ENCODE data around the gene RAPH1.

RAPH1 gene

DNA sequence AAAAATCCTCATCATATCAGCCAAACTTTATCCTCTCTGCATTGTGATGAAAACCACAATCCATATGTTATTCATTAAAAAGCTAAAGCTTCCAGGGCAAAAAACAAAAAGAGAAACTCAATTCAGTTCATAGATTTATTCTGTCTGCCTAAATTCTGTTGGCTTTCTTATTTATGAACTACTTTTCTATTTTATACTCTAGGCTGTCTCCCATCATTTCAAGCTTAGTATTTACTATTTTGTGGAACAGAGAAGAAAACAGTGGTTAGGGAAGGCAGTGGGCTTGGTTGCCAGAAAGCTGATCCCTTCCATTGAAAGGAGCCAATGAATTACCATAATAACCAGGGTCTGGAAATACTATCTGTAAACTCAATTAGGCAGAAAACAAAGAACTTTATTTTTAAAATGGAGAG is 71.8 kb downstream of the RAPH1 start:
- H3K9me3 ChIP-seq: no peaks in the 10 kb centered on the region
- peaks cover 3% of the 10 kb centered on the region; the same call in 1 of the 2 replicates for H3K4me1 ChIP-seq
- peaks cover 3% of the 10 kb centered on the region; the same call in 1 of the 2 replicates for H3K36me3 ChIP-seq
- DNase-seq: no peak
- TF ChIP-seq, protein P1, sequence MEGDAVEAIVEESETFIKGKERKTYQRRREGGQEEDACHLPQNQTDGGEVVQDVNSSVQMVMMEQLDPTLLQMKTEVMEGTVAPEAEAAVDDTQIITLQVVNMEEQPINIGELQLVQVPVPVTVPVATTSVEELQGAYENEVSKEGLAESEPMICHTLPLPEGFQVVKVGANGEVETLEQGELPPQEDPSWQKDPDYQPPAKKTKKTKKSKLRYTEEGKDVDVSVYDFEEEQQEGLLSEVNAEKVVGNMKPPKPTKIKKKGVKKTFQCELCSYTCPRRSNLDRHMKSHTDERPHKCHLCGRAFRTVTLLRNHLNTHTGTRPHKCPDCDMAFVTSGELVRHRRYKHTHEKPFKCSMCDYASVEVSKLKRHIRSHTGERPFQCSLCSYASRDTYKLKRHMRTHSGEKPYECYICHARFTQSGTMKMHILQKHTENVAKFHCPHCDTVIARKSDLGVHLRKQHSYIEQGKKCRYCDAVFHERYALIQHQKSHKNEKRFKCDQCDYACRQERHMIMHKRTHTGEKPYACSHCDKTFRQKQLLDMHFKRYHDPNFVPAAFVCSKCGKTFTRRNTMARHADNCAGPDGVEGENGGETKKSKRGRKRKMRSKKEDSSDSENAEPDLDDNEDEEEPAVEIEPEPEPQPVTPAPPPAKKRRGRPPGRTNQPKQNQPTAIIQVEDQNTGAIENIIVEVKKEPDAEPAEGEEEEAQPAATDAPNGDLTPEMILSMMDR (IDR thresholded peaks at IDR 0.05; ENCODE audit: low read depth, low read length): no peak
- H3K4me3 ChIP-seq (ENCODE audit: low read depth, low read length): no peak overlapping the region
- no peaks in the 10 kb centered on the region for H3K27me3 ChIP-seq

GRCh38 chr2:203462308-203462707 is 72.8 kb downstream of the RAPH1 start:
- Histone ChIP-seq H3K4me1 (peaks cover 3% of the 10 kb centered on the region; the same call in 1 of the 2 replicates), H3K9me3 (no peaks in the 10 kb centered on the region), H3K27me3 (no peaks in the 10 kb centered on the region), H3K4me3 (ENCODE audit: low read depth, low read length) (no peak overlapping the region), H3K36me3 (peaks cover 3% of the 10 kb centered on the region; the same call in 1 of the 2 replicates)
- TF ChIP-seq, protein P1 (IDR thresholded peaks at IDR 0.05; ENCODE audit: low read depth, low read length): no peak
- no peak for DNase-seq

DNA sequence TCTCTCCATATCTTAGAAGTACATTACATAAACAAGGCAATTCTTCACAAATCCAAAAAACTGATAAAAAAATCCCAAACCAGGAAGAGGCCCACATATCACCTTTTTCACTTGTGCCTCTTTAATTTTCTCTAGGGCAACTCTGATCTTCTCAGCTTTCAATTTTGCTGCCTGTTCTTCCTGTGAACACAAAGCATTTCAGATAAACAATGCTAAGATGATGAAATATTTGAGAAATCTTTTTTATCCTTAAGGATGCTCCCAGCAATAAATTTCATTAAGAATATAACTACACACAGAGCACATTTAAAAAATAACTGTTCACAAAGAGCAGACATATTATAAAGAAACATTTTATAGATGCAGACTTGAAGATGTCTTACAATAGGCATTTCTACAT is 73.4 kb downstream of the RAPH1 start:
- no peak for DNase-seq
- no peaks in the 10 kb centered on the region for H3K9me3 ChIP-seq
- H3K4me3 ChIP-seq (ENCODE audit: low read depth, low read length): no peak overlapping the region
- H3K4me1 ChIP-seq: peaks cover 3% of the 10 kb centered on the region; the same call in 1 of the 2 replicates
- no peaks in the 10 kb centered on the region for H3K27me3 ChIP-seq
- TF ChIP-seq, protein P1 (IDR thresholded peaks at IDR 0.05; ENCODE audit: low read depth, low read length): no peak
- H3K36me3 ChIP-seq: peaks cover 3% of the 10 kb centered on the region; the same call in 1 of the 2 replicates

- no peaks in the 10 kb centered on the region for H3K27me3 ChIP-seq
- DNase-seq: no peak
- peaks cover 3% of the 10 kb centered on the region; the same call in 1 of the 2 replicates for H3K36me3 ChIP-seq
- no peaks in the 10 kb centered on the region for H3K9me3 ChIP-seq
- no peaks in the 10 kb centered on the region for H3K4me1 ChIP-seq
- TF ChIP-seq, protein P1 (IDR thresholded peaks at IDR 0.05; ENCODE audit: low read depth, low read length): no peak
- no peak overlapping the region for H3K4me3 ChIP-seq (ENCODE audit: low read depth, low read length)
Measured at GRCh38 chr2:203455209-203455608, 79.9 kb downstream of the RAPH1 start.

- Histone ChIP-seq H3K36me3 (no peaks in the 10 kb centered on the region), H3K4me1 (no peaks in the 10 kb centered on the region), H3K4me3 (ENCODE audit: low read depth, low read length) (no peak overlapping the region), H3K9me3 (no peaks in the 10 kb centered on the region), H3K27me3 (no peaks in the 10 kb centered on the region)
- DNase-seq: peak; percentile 48
- TF ChIP-seq, protein P1 (IDR thresholded peaks at IDR 0.05; ENCODE audit: low read depth, low read length): peak; percentile 84
Measured at GRCh38 chr2:203453858-203454451, 81.1 kb downstream of the RAPH1 start.

- Histone ChIP-seq H3K4me3 (ENCODE audit: low read depth, low read length) (no peak overlapping the region), H3K36me3 (no peaks in the 10 kb centered on the region), H3K9me3 (no peaks in the 10 kb centered on the region), H3K27me3 (no peaks in the 10 kb centered on the region), H3K4me1 (no peaks in the 10 kb centered on the region)
- no peak for DNase-seq
- TF ChIP-seq, protein P1 (IDR thresholded peaks at IDR 0.05; ENCODE audit: low read depth, low read length): no peak
Measured at GRCh38 chr2:203451689-203452088, 83.4 kb downstream of the RAPH1 start.

All from BE2C (cell line).